Measurements from ENCODE around the gene JARID2. TPM values are rescaled to one million over a fixed set of nuclear protein-coding genes. Genes with fewer than 3 reads are reported as not detected.
A peak's percentile ranks its signal among the peaks of the same experiment; 100 is the strongest.

JARID2 gene
- total RNA-seq = 10 to 100 TPM; 25.4 to 25.5 TPM

- POLR2A ChIA-PET = interaction anchor here (0.5 kb wide), 1 partner anchor 10 kb away, joined by 3 read pairs; no protein-coding TSS in a partner anchor
- Mint-ChIP-seq H3K36me3 (ENCODE audit: low read depth) (peaks cover 14% of the 10 kb centered on the region), H3K27ac (peak within 1 kb of the TSS; percentile 97), H3K4me3 (peak within 1 kb of the TSS; percentile 100), H3K4me1 (ENCODE audit: low read depth) (peaks cover 18% of the 10 kb centered on the region), H3K9me3 (no peaks in the 10 kb centered on the region), H3K27me3 (no peaks in the 10 kb centered on the region)
- ATAC-seq (peak; percentile 66), DNase-seq (peak; percentile 99)
- no peak for TF ChIP-seq CTCF (IDR thresholded peaks at IDR 0.05)
- CTCF ChIA-PET = no interaction called here
- intact Hi-C loops (cut with micrococcal nuclease) = loop anchor here (2.0 to 5.0 kb wide), 5 partner anchors 82 to 513 kb away; no protein-coding TSS in a partner anchor
These were observed at the start of gene JARID2 for GRCh38 chr6:15245361-15246216. Gene JARID2, plus strand, starts transcription at chr6:15246069. Its CDS starts 471 bp downstream, at chr6:15246540.

GRCh38 chr6:15200087-15200486 lies 45.8 kb upstream of the JARID2 start:
- H3K4me1 Mint-ChIP-seq (ENCODE audit: low read depth) = no peaks in the 10 kb centered on the region
- intact Hi-C loops (cut with micrococcal nuclease) = no loop called here

GRCh38 chr6:15205321-15205720 lies 40.5 kb upstream of the JARID2 start:
- intact Hi-C loops (cut with micrococcal nuclease) = no loop called here
- no peaks in the 10 kb centered on the region for H3K4me1 Mint-ChIP-seq (ENCODE audit: low read depth)
- TF ChIP-seq CTCF (IDR thresholded peaks at IDR 0.05) = no peak
- no peak for ATAC-seq
- H3K27me3 Mint-ChIP-seq = no peaks in the 10 kb centered on the region
- no peaks in the 10 kb centered on the region for H3K36me3 Mint-ChIP-seq (ENCODE audit: low read depth)
- POLR2A ChIA-PET = no interaction called here
- CTCF ChIA-PET = no interaction called here
- H3K9me3 Mint-ChIP-seq = no peaks in the 10 kb centered on the region
- no peak for DNase-seq
- no peak overlapping the region for H3K27ac Mint-ChIP-seq
- H3K4me3 Mint-ChIP-seq = no peak overlapping the region

More at GRCh38 chr6:15200087-15200486, 45.8 kb upstream of the JARID2 start:
- DNase-seq (no peak), ATAC-seq (no peak)
- no peak for TF ChIP-seq CTCF (IDR thresholded peaks at IDR 0.05)
- ChIA-PET POLR2A (no interaction called here), CTCF (interaction anchor here (0.8 kb wide), 1 partner anchor 44 kb away, joined by 3 read pairs; no protein-coding TSS in a partner anchor)
- Mint-ChIP-seq H3K36me3 (ENCODE audit: low read depth) (no peaks in the 10 kb centered on the region), H3K27ac (no peak overlapping the region), H3K4me3 (no peak overlapping the region), H3K27me3 (no peaks in the 10 kb centered on the region), H3K9me3 (no peaks in the 10 kb centered on the region)

GRCh38 chr6:15206887-15207286 lies 39.0 kb upstream of the JARID2 start:
- DNase-seq = no peak
- H3K9me3 Mint-ChIP-seq = peaks cover 1% of the 10 kb centered on the region
- intact Hi-C loops (cut with micrococcal nuclease) = no loop called here
- POLR2A ChIA-PET = no interaction called here
- no peak for TF ChIP-seq CTCF (IDR thresholded peaks at IDR 0.05)
- H3K4me1 Mint-ChIP-seq (ENCODE audit: low read depth) = no peaks in the 10 kb centered on the region
- H3K27ac Mint-ChIP-seq = no peak overlapping the region
- no peak overlapping the region for H3K4me3 Mint-ChIP-seq
- CTCF ChIA-PET = no interaction called here
- no peak for ATAC-seq
- H3K27me3 Mint-ChIP-seq = no peaks in the 10 kb centered on the region
- no peaks in the 10 kb centered on the region for H3K36me3 Mint-ChIP-seq (ENCODE audit: low read depth)

- intact Hi-C loops (cut with micrococcal nuclease) = no loop called here
- Mint-ChIP-seq H3K27me3 (no peaks in the 10 kb centered on the region), H3K9me3 (peaks cover 1% of the 10 kb centered on the region), H3K4me1 (ENCODE audit: low read depth) (no peaks in the 10 kb centered on the region), H3K36me3 (ENCODE audit: low read depth) (no peaks in the 10 kb centered on the region), H3K27ac (no peak overlapping the region), H3K4me3 (no peak overlapping the region)
- ATAC-seq (no peak), DNase-seq (no peak)
- ChIA-PET CTCF (no interaction called here), POLR2A (no interaction called here)
- TF ChIP-seq CTCF (IDR thresholded peaks at IDR 0.05) = no peak
These were observed 37.9 kb upstream of the JARID2 start for GRCh38 chr6:15207923-15208322.
